ENCODE measurements around the gene NALCN.

The NALCN gene

DNA sequence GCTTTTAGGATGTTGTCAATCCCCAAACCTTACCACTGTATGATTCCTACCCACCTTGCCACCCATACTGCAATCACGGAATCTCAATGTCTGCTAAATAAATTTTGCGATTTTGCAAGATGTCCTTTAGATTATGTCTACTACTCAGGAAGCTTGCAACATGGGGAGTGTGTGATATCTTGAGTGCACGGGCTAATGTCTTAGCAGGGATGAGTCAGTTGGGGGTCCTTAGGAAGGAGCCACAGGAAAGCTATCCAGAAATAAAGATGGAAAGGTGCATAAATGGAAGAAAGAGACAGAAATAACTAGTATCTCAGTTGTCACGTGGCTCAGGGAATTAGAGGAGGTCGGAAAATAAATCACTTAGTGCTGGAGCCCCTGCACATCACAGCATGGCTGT is 77.1 kb downstream of the NALCN start:
- Histone ChIP-seq H2AFZ (ENCODE audit: low read depth, low read length, severe bottlenecking) (no peak overlapping the region), H3K9me2 (replicated peaks; ENCODE audit: insufficient read depth, low read length) (no peaks in the 10 kb centered on the region), H3K4me2 (ENCODE audit: low read depth, low read length, poor library complexity, severe bottlenecking) (no peak overlapping the region), H3K4me3 (ENCODE audit: insufficient read depth, low read length, poor library complexity, severe bottlenecking) (no peak overlapping the region), H3K27me3 (ENCODE audit: low read length) (no peaks in the 10 kb centered on the region), H3K27ac (ENCODE audit: low read depth, low read length) (no peak overlapping the region), H3K9ac (ENCODE audit: low read length) (no peak overlapping the region), H3F3A (ENCODE audit: insufficient read depth) (no peaks in the 10 kb centered on the region), H3K36me3 (ENCODE audit: low read length) (no peaks in the 10 kb centered on the region), H3K79me2 (ENCODE audit: insufficient read depth, low read length) (no peaks in the 10 kb centered on the region), H3K9me3 (ENCODE audit: insufficient read depth, low read length) (no peaks in the 10 kb centered on the region), H4K20me1 (ENCODE audit: low read depth, low read length) (no peaks in the 10 kb centered on the region)
- TF ChIP-seq, protein P1, sequence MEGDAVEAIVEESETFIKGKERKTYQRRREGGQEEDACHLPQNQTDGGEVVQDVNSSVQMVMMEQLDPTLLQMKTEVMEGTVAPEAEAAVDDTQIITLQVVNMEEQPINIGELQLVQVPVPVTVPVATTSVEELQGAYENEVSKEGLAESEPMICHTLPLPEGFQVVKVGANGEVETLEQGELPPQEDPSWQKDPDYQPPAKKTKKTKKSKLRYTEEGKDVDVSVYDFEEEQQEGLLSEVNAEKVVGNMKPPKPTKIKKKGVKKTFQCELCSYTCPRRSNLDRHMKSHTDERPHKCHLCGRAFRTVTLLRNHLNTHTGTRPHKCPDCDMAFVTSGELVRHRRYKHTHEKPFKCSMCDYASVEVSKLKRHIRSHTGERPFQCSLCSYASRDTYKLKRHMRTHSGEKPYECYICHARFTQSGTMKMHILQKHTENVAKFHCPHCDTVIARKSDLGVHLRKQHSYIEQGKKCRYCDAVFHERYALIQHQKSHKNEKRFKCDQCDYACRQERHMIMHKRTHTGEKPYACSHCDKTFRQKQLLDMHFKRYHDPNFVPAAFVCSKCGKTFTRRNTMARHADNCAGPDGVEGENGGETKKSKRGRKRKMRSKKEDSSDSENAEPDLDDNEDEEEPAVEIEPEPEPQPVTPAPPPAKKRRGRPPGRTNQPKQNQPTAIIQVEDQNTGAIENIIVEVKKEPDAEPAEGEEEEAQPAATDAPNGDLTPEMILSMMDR (IDR thresholded peaks at IDR 0.05; ENCODE audit: insufficient read depth, low read length, poor library complexity, severe bottlenecking), result no peak
- no peak for TF ChIP-seq EZH2phosphoT487 (conservative IDR thresholded peaks at IDR 0.05; ENCODE audit: low read length)

DNA sequence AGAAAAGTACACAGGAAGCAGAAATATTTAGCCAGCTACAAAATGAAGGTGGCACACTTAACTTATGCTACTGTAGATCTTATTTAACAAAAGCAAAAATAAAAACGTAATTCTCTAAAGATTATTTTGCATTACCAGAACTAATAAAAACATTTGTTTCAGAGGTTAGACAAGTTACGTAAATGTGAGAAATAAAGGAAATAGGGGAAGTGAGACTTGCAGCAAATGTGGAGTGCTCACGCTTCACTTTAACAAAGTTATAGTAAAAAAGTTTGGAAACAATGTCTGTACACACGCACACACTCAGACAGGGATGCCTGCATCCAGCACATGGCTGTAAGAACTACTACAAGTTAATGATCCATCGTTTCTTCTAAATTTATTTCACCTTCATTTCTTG is 83.7 kb downstream of the NALCN start:
- no peaks in the 10 kb centered on the region for H3K27me3 ChIP-seq (ENCODE audit: low read length)
- H3K4me2 ChIP-seq (ENCODE audit: low read depth, low read length, poor library complexity, severe bottlenecking), result no peak overlapping the region
- no peaks in the 10 kb centered on the region for H3K79me2 ChIP-seq (ENCODE audit: insufficient read depth, low read length)
- H3K9ac ChIP-seq (ENCODE audit: low read length), result no peak overlapping the region
- H3K27ac ChIP-seq (ENCODE audit: low read depth, low read length), result no peak overlapping the region
- H4K20me1 ChIP-seq (ENCODE audit: low read depth, low read length), result no peaks in the 10 kb centered on the region
- H3F3A ChIP-seq (ENCODE audit: insufficient read depth), result no peaks in the 10 kb centered on the region
- no peaks in the 10 kb centered on the region for H3K9me2 ChIP-seq (replicated peaks; ENCODE audit: insufficient read depth, low read length)
- TF ChIP-seq, protein P1 (IDR thresholded peaks at IDR 0.05; ENCODE audit: insufficient read depth, low read length, poor library complexity, severe bottlenecking), result no peak
- TF ChIP-seq EZH2phosphoT487 (conservative IDR thresholded peaks at IDR 0.05; ENCODE audit: low read length), result no peak
- H3K9me3 ChIP-seq (ENCODE audit: insufficient read depth, low read length), result no peaks in the 10 kb centered on the region
- no peaks in the 10 kb centered on the region for H3K36me3 ChIP-seq (ENCODE audit: low read length)
- no peak overlapping the region for H3K4me3 ChIP-seq (ENCODE audit: insufficient read depth, low read length, poor library complexity, severe bottlenecking)
- H2AFZ ChIP-seq (ENCODE audit: low read depth, low read length, severe bottlenecking), result no peak overlapping the region

DNA sequence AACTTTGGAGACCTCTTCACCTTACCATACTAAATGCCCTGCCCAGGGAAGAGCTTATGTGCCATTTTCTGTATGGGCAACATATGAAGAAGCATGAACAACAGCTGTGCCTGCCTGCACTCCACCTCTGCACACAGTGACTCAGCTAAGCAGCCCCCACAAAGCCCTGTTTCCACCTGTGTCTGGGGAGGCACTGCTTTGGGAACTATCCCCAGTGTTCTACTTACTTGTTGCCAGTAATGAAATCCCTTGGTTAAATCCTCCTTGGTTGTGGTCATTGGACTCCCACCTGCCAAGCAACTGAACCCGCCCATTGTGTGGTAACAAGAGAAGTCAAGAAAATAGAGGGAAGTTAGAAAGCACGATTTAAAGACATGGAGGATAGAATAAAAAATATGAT is 84.6 kb downstream of the NALCN start:
- Histone ChIP-seq H3K9ac (ENCODE audit: low read length) (no peak overlapping the region), H3K4me2 (ENCODE audit: low read depth, low read length, poor library complexity, severe bottlenecking) (no peak overlapping the region), H3F3A (ENCODE audit: insufficient read depth) (no peaks in the 10 kb centered on the region), H3K36me3 (ENCODE audit: low read length) (no peaks in the 10 kb centered on the region), H3K27me3 (ENCODE audit: low read length) (no peaks in the 10 kb centered on the region), H4K20me1 (ENCODE audit: low read depth, low read length) (no peaks in the 10 kb centered on the region), H3K9me3 (ENCODE audit: insufficient read depth, low read length) (no peaks in the 10 kb centered on the region), H3K27ac (ENCODE audit: low read depth, low read length) (no peak overlapping the region), H2AFZ (ENCODE audit: low read depth, low read length, severe bottlenecking) (no peak overlapping the region), H3K79me2 (ENCODE audit: insufficient read depth, low read length) (no peaks in the 10 kb centered on the region), H3K9me2 (replicated peaks; ENCODE audit: insufficient read depth, low read length) (no peaks in the 10 kb centered on the region), H3K4me3 (ENCODE audit: insufficient read depth, low read length, poor library complexity, severe bottlenecking) (no peak overlapping the region)
- TF ChIP-seq, protein P1 (IDR thresholded peaks at IDR 0.05; ENCODE audit: insufficient read depth, low read length, poor library complexity, severe bottlenecking), result no peak
- TF ChIP-seq EZH2phosphoT487 (conservative IDR thresholded peaks at IDR 0.05; ENCODE audit: low read length), result no peak

All from SU-DHL-6 (cell line).